CD14-positive monocyte (primary cell): ENCODE data around the gene OXSR1. TPM values are rescaled to one million over a fixed set of nuclear protein-coding genes. Genes with fewer than 3 reads are reported as not detected.

Experiments used
- DNase-seq, 3 donors: peaks; one replicate each; pipeline ENCODE4 v3.0.0-alpha.2; 2011 to 2022
- H2AFZ ChIP-seq: 2 replicates; pipeline ENCODE4 v1.6.0; 2012; ENCODE audit warnings: mild to moderate bottlenecking, low read depth, low read length, inconsistent platforms; ENCODE audit not compliant: insufficient read depth, poor library complexity, severe bottlenecking
- H3K27ac ChIP-seq, 2 donors: 1 replicate in 1 of 2; 2 replicates in 1 of 2; pipeline ENCODE4 v1.5.1; 2012 to 2013; ENCODE audit warnings: low read length in 2 of 2, control low read depth in 1 of 2, inconsistent platforms in 1 of 2, low read depth in 1 of 2, mild to moderate bottlenecking in 1 of 2
- H3K27me3 ChIP-seq, 2 donors: one replicate each; pipeline versions ENCODE4 v1.6.0 to v1.6.1; 2011 to 2013; ENCODE audit warnings: low read length in 2 of 2; ENCODE audit not compliant: control insufficient read depth in 2 of 2, insufficient read depth in 2 of 2
- H3K36me3 ChIP-seq, 2 donors: replicated peaks in 1 of 2; 1 replicate in 1 of 2; 2 replicates in 1 of 2; pipeline versions ENCODE4 v1.5.1 to v1.6.1; 2012 to 2013; ENCODE audit warnings: low read length in 2 of 2, control low read depth in 1 of 2, inconsistent platforms in 1 of 2, mild to moderate bottlenecking in 1 of 2; ENCODE audit not compliant: insufficient read depth in 2 of 2, control insufficient read depth in 1 of 2
- H3K4me1 ChIP-seq, 2 donors: 1 replicate in 1 of 2; 2 replicates in 1 of 2; pipeline versions ENCODE4 v1.5.1 to v1.6.1; 2012 to 2013; ENCODE audit warnings: low read length in 2 of 2, control low read depth in 1 of 2, inconsistent platforms in 1 of 2, mild to moderate bottlenecking in 1 of 2, moderate library complexity in 1 of 2; ENCODE audit not compliant: insufficient read depth in 2 of 2, control insufficient read depth in 1 of 2
- H3K4me2 ChIP-seq: replicated peaks from 2 replicates; pipeline ENCODE3; 2012; ENCODE audit warnings: low read length, moderate library complexity, mild to moderate bottlenecking; ENCODE audit not compliant: poor library complexity, severe bottlenecking; ENCODE audit errors: extremely low read depth
- H3K4me3 ChIP-seq, 3 experiments: fragments of 200-600 bp in 1 of 3; sonication (generic) in 1 of 3; replicated peaks in 1 of 3; 1 replicate in 2 of 3; 2 replicates in 1 of 3; pipeline ENCODE4 v1.5.1; 2011 to 2013; ENCODE audit warnings: low read length in 3 of 3, mild to moderate bottlenecking in 3 of 3, control low read depth in 2 of 3, low read depth in 2 of 3, inconsistent platforms in 1 of 3, moderate library complexity in 1 of 3
- H3K79me2 ChIP-seq: 2 replicates; pipeline ENCODE4 v1.6.0; 2012; ENCODE audit warnings: mild to moderate bottlenecking, control low read depth, inconsistent platforms, low read length, moderate library complexity; ENCODE audit not compliant: insufficient read depth
- H3K9ac ChIP-seq: 2 replicates; pipeline ENCODE4 v1.6.0; 2017; ENCODE audit warnings: low read length, mild to moderate bottlenecking; ENCODE audit not compliant: insufficient read depth, poor library complexity, severe bottlenecking
- H3K9me3 ChIP-seq, 2 donors: replicated peaks in 1 of 2; 1 replicate in 1 of 2; 2 replicates in 1 of 2; pipeline versions ENCODE4 v1.5.1 to v1.6.1; 2012 to 2013; ENCODE audit warnings: low read length in 2 of 2, control low read depth in 1 of 2; ENCODE audit not compliant: control insufficient read depth in 1 of 2, insufficient read depth in 1 of 2
- H4K20me1 ChIP-seq: 2 replicates; pipeline ENCODE4 v1.6.0; 2012; ENCODE audit warnings: mild to moderate bottlenecking, low read length, control low read depth, moderate library complexity; ENCODE audit not compliant: insufficient read depth
- H3K27ac Mint-ChIP-seq, 7 donors: one replicate each; pipeline ENCODE4 v1.8.0; 2020; ENCODE audit warnings: mild to moderate bottlenecking in 7 of 7, mixed read lengths in 7 of 7, moderate library complexity in 6 of 7, inconsistent platforms in 2 of 7
- H3K27me3 Mint-ChIP-seq, 3 donors: one replicate each; pipeline ENCODE4 v1.8.0; 2021 to 2022; ENCODE audit warnings: low read depth in 3 of 3, mild to moderate bottlenecking in 3 of 3, mixed read lengths in 3 of 3, moderate library complexity in 3 of 3, inconsistent platforms in 1 of 3
- H3K36me3 Mint-ChIP-seq, 2 donors: one replicate each; pipeline ENCODE4 v1.8.0; 2020; ENCODE audit warnings: mixed read lengths in 2 of 2, inconsistent platforms in 1 of 2, mild to moderate bottlenecking in 1 of 2
- H3K4me1 Mint-ChIP-seq: one replicate; pipeline ENCODE4 v1.8.0; 2020; ENCODE audit warnings: mild to moderate bottlenecking, mixed read lengths
- H3K4me3 Mint-ChIP-seq, 2 donors: one replicate each; pipeline ENCODE4 v1.8.0; 2020; ENCODE audit warnings: mild to moderate bottlenecking in 2 of 2, mixed read lengths in 2 of 2, moderate library complexity in 1 of 2
- H3K9me3 Mint-ChIP-seq, 7 donors: one replicate each; pipeline ENCODE4 v1.8.0; 2020 to 2022; ENCODE audit warnings: mixed read lengths in 7 of 7, mild to moderate bottlenecking in 6 of 7, moderate library complexity in 6 of 7, inconsistent platforms in 2 of 7
- WGBS: methylation state at CpG from one replicate; pipeline ENCODE4 v1.1.5; 2013; ENCODE audit warnings: missing lambda C conversion rate; ENCODE audit not compliant: insufficient coverage; 5-methylcytosine and 5-hydroxymethylcytosine counted together
- intact Hi-C, 2 donors: fragments of 100-400 bp; cut with micrococcal nuclease; formaldehyde crosslinking; loops; one replicate each; pipeline versions ENCODE4 v1.15.0 to v1.15.1; 2023
- polyA plus RNA-seq, 3 donors: library from polyadenylated mRNA; depleted of rRNA in 1 of 3; unstranded in 2 of 3; stranded (reverse) in 1 of 3; fragments of 300-500 nt in 2 of 3; fragments of >200 nt in 1 of 3; fragmentation: Illumina TruSeq in 2 of 3; gene quantifications; 1 replicate in 2 of 3; 2 replicates in 1 of 3; pipeline ENCODE4 v1.2.3, GENCODE V29; 2012 to 2021
- TF ChIP-seq, protein P1 (sequence below): fragments of 200-600 bp; IDR thresholded peaks from one replicate; pipeline ENCODE4 v1.8.0; 2022; ENCODE audit warnings: antibody characterized with exemption, mild to moderate bottlenecking

OXSR1 gene
- polyA plus RNA-seq, 3 donors: 9.4 to 20.3 (median 12.3) TPM

GRCh38 chr3:38138349-38139190, 26.8 kb upstream of the OXSR1 start, which contains the start of gene MYD88:
TSS of gene MYD88 (plus strand) at chr3:38138661. CDS start at chr3:38138701, 40 bp downstream.
- TF ChIP-seq, protein P1, sequence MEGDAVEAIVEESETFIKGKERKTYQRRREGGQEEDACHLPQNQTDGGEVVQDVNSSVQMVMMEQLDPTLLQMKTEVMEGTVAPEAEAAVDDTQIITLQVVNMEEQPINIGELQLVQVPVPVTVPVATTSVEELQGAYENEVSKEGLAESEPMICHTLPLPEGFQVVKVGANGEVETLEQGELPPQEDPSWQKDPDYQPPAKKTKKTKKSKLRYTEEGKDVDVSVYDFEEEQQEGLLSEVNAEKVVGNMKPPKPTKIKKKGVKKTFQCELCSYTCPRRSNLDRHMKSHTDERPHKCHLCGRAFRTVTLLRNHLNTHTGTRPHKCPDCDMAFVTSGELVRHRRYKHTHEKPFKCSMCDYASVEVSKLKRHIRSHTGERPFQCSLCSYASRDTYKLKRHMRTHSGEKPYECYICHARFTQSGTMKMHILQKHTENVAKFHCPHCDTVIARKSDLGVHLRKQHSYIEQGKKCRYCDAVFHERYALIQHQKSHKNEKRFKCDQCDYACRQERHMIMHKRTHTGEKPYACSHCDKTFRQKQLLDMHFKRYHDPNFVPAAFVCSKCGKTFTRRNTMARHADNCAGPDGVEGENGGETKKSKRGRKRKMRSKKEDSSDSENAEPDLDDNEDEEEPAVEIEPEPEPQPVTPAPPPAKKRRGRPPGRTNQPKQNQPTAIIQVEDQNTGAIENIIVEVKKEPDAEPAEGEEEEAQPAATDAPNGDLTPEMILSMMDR: no peak
- Histone ChIP-seq H4K20me1 (peaks cover 56% of the 10 kb centered on the region), H3K9me3 (no peaks in the 10 kb centered on the region), H3K27ac (peak within 1 kb of the TSS; percentile 95 to 97), H3K79me2 (peaks cover 78% of the 10 kb centered on the region), H3K4me1 (peaks cover 56 to 76% of the 10 kb centered on the region in 2 donors), H3K27me3 (no peaks in the 10 kb centered on the region), H3K36me3 (peaks cover 35 to 48% of the 10 kb centered on the region in 2 donors), H3K4me2 (peak within 1 kb of the TSS; percentile 95), H3K4me3 (peak within 1 kb of the TSS; percentile 89 to 99 (median 96)), H2AFZ (peak within 1 kb of the TSS; percentile 78), H3K9ac (peak within 1 kb of the TSS; percentile 96)
- peak within 1 kb of the TSS; percentile 95 to 99 for H3K4me3 Mint-ChIP-seq
- under 1% methylated on average over 59 of the region's 65 CpGs for WGBS
- no peaks in the 10 kb centered on the region for H3K27me3 Mint-ChIP-seq
- peaks cover 0 to 1% (median 0%) of the 10 kb centered on the region in 7 donors for H3K9me3 Mint-ChIP-seq
- peaks cover 70% of the 10 kb centered on the region for H3K4me1 Mint-ChIP-seq
- peak within 1 kb of the TSS; percentile 97 to 100 (median 99) for H3K27ac Mint-ChIP-seq
- intact Hi-C loops: loop anchor here (2.0 to 10.0 kb wide), 3 partner anchors 26 to 206 kb away; partner anchors contain the start of genes OXSR1 (in 1 of the 2) and XYLB (in 1 of the 2)
- peaks cover 43 to 56% of the 10 kb centered on the region in 2 donors for H3K36me3 Mint-ChIP-seq
- peak; percentile 79 to 82 (median 80) for DNase-seq

DNA sequence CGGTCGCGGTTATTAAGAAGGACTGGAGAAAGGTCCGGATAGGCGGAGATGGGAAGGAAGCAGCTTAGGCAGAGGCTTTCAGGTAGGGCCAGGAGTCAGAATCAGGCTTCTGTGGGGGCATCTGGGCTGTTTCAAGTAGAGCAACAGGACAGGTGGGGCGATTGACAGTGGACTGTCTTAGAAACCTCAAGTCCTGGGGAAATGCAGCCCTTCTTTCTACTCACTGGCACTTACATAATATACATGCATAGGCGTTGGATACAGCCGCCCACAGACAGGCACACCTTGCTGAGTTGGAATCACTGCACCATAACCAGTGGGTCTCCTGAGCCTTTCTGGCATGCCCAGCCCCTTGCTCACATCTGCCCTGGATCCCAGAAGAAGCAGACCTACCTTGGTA, 26.1 kb upstream of the OXSR1 start:
- peak overlapping the region; percentile 89 to 99 (median 96) for H3K4me3 ChIP-seq
- Mint-ChIP-seq H3K27me3 (peaks cover 0 to 1% (median 0%) of the 10 kb centered on the region in 3 donors), H3K36me3 (peaks cover 37 to 50% of the 10 kb centered on the region in 2 donors), H3K9me3 (peaks cover 0 to 1% (median 0%) of the 10 kb centered on the region in 7 donors), H3K4me1 (peaks cover 70% of the 10 kb centered on the region), H3K4me3 (peak overlapping the region; percentile 95 to 99), H3K27ac (peak overlapping the region; percentile 97 to 100 (median 99))
- H3K9ac ChIP-seq: peak overlapping the region; percentile 96
- no peaks in the 10 kb centered on the region for H3K27me3 ChIP-seq
- TF ChIP-seq, protein P1: no peak
- peaks cover 60 to 81% of the 10 kb centered on the region in 2 donors for H3K4me1 ChIP-seq
- H3K79me2 ChIP-seq: peaks cover 72% of the 10 kb centered on the region
- H3K4me2 ChIP-seq: peak overlapping the region; percentile 95
- H3K36me3 ChIP-seq: peaks cover 29 to 41% of the 10 kb centered on the region in 2 donors
- peak overlapping the region; percentile 95 to 97 for H3K27ac ChIP-seq
- H4K20me1 ChIP-seq: peaks cover 50% of the 10 kb centered on the region
- H2AFZ ChIP-seq: peak overlapping the region; percentile 78
- 5% methylated on average over 7 of the region's 8 CpGs for WGBS
- DNase-seq: peak in 1 of 3 donors; percentile 7
- no peaks in the 10 kb centered on the region for H3K9me3 ChIP-seq
- intact Hi-C loops: loop anchor here (2.0 to 10.0 kb wide), 3 partner anchors 26 to 206 kb away; partner anchors contain the start of genes OXSR1 (in 1 of the 2) and XYLB (in 1 of the 2)
